IMR-90 (cell line): ENCODE measurements around the gene ANGPTL5. TPM values are rescaled to one million over a fixed set of nuclear protein-coding genes. Genes with fewer than 3 reads are reported as not detected.
A peak's percentile ranks its signal among the peaks of the same experiment; 100 is the strongest.

Experiments used
- ATAC-seq: fragments of 200-7000 bp; cut with Tn5 transposase; 2 replicates; pipeline ENCODE4 v1.9.1; 2020; ENCODE audit warnings: low read depth, mild to moderate bottlenecking, moderate library complexity
- BruUV-seq: library from RNA; stranded (reverse); fragments of 400-500 nt; replicated peaks from 2 replicates; lab custom pipeline; 2021; lab: Mats Ljungman, UMichigan
- CTCF ChIA-PET: fragments of 300-600 bp; formaldehyde crosslinking; extraction: SDS; loops from one replicate; lab custom pipeline; 2021; ENCODE audit warnings: antibody characterized with exemption; lab: Yijun Ruan, JAX
- POLR2A ChIA-PET: fragments of 300-600 bp; sonication (Branson Sonifier 250); formaldehyde crosslinking; loops from one replicate; lab custom pipeline; 2022; ENCODE audit warnings: antibody characterized with exemption; ENCODE audit not compliant: unreplicated experiment; lab: Charles Lee
- DNase-seq: peaks from one replicate; pipeline ENCODE4 v3.0.0; 2013
- H2AFZ ChIP-seq: replicated peaks from 2 replicates; pipeline ENCODE3; 2013; ENCODE audit warnings: low read length, mild to moderate bottlenecking; ENCODE audit not compliant: poor library complexity
- H2AK5ac ChIP-seq: 2 replicates; pipeline ENCODE4 v1.6.1; 2013; ENCODE audit warnings: low read depth, low read length, inconsistent platforms
- H2AK9ac ChIP-seq: replicated peaks from 2 replicates; pipeline ENCODE3; 2013; ENCODE audit warnings: mild to moderate bottlenecking, low read depth, low read length, moderate library complexity; ENCODE audit not compliant: poor library complexity
- H2BK120ac ChIP-seq: 2 replicates; pipeline ENCODE4 v1.6.1; 2013; ENCODE audit warnings: low read depth, low read length, inconsistent platforms
- H2BK15ac ChIP-seq: 3 replicates; pipeline ENCODE4 v1.6.1; 2013; ENCODE audit warnings: low read depth, low read length, inconsistent platforms
- H2BK20ac ChIP-seq: 2 replicates; pipeline ENCODE4 v1.6.1; 2013; ENCODE audit warnings: low read depth, mild to moderate bottlenecking, inconsistent platforms, low read length, moderate library complexity
- H2BK5ac ChIP-seq: 2 replicates; pipeline ENCODE4 v1.6.1; 2013; ENCODE audit warnings: mild to moderate bottlenecking, low read depth, low read length, inconsistent platforms; ENCODE audit not compliant: poor library complexity, severe bottlenecking
- H3K14ac ChIP-seq: replicated peaks from 2 replicates; pipeline ENCODE4 v1.6.1; 2013; ENCODE audit warnings: low read depth, low read length, inconsistent platforms
- H3K18ac ChIP-seq: 2 replicates; pipeline ENCODE4 v1.6.1; 2013; ENCODE audit warnings: low read depth, low read length, control low read depth
- H3K23ac ChIP-seq: 2 replicates; pipeline ENCODE4 v1.6.1; 2013; ENCODE audit warnings: low read depth, low read length, inconsistent platforms
- H3K27ac ChIP-seq: 2 replicates; pipeline ENCODE4 v1.5.1; 2013; ENCODE audit warnings: mild to moderate bottlenecking, control low read depth, low read length; ENCODE audit not compliant: insufficient read depth
- H3K27me3 ChIP-seq: 2 replicates; pipeline ENCODE4 v1.6.1; 2013; ENCODE audit warnings: low read length; ENCODE audit not compliant: control insufficient read depth, insufficient read depth
- H3K36me3 ChIP-seq: 2 replicates; pipeline ENCODE4 v1.6.1; 2013; ENCODE audit warnings: low read length, mixed read lengths; ENCODE audit not compliant: control insufficient read depth, insufficient read depth
- H3K4ac ChIP-seq: 2 replicates; pipeline ENCODE4 v1.6.1; 2013; ENCODE audit warnings: low read depth, low read length, inconsistent platforms
- H3K4me1 ChIP-seq: 2 replicates; pipeline ENCODE4 v1.6.1; 2013; ENCODE audit warnings: low read length, mixed read lengths; ENCODE audit not compliant: control insufficient read depth, insufficient read depth
- H3K4me2 ChIP-seq: 2 replicates; pipeline ENCODE4 v1.6.1; 2013; ENCODE audit warnings: low read depth, mild to moderate bottlenecking, control low read depth, low read length, moderate library complexity
- H3K4me3 ChIP-seq: 2 replicates; pipeline ENCODE4 v1.5.1; 2013; ENCODE audit warnings: low read depth, mild to moderate bottlenecking, control low read depth, low read length, moderate library complexity; ENCODE audit not compliant: insufficient read depth
- H3K56ac ChIP-seq: 2 replicates; pipeline ENCODE4 v1.6.1; 2013; ENCODE audit warnings: low read length, inconsistent platforms; ENCODE audit not compliant: insufficient read depth; ENCODE audit errors: extremely low read depth
- H3K79me1 ChIP-seq, 2 experiments: 2 replicates each; pipeline ENCODE4 v1.6.1; 2013; ENCODE audit warnings: low read length in 2 of 2, inconsistent platforms in 1 of 2, low read depth in 1 of 2
- H3K9ac ChIP-seq: 2 replicates; pipeline ENCODE4 v1.6.1; 2013; ENCODE audit warnings: low read depth, low read length, control low read depth
- H3K9me1 ChIP-seq: 2 replicates; pipeline ENCODE4 v1.6.1; 2013; ENCODE audit warnings: low read length, inconsistent platforms; ENCODE audit not compliant: insufficient read depth
- H3K9me3 ChIP-seq: 2 replicates; pipeline ENCODE4 v1.6.1; 2013; ENCODE audit warnings: low read length; ENCODE audit not compliant: control insufficient read depth, insufficient read depth
- H4K20me1 ChIP-seq: 2 replicates; pipeline ENCODE4 v1.6.1; 2013; ENCODE audit warnings: low read length, inconsistent platforms; ENCODE audit not compliant: insufficient read depth
- H4K5ac ChIP-seq: 2 replicates; pipeline ENCODE4 v1.6.1; 2013; ENCODE audit warnings: mild to moderate bottlenecking, low read depth, low read length, control low read depth
- H4K8ac ChIP-seq, 2 experiments: 2 replicates each; pipeline ENCODE4 v1.6.1; 2013; ENCODE audit warnings: low read depth in 2 of 2, low read length in 2 of 2, control low read depth in 1 of 2, inconsistent platforms in 1 of 2
- H4K91ac ChIP-seq: 2 replicates; pipeline ENCODE4 v1.6.1; 2013; ENCODE audit warnings: low read depth, low read length, inconsistent platforms; ENCODE audit not compliant: insufficient read depth
- BHLHE40 ChIP-seq: fragments of 150-350 bp; IDR thresholded peaks from 2 replicates; pipeline ENCODE4 v1.6.1; 2016; ENCODE audit warnings: mild to moderate bottlenecking, low read depth, low read length
- CEBPB ChIP-seq: IDR thresholded peaks from 2 replicates; pipeline ENCODE4 v1.6.1; 2012; ENCODE audit warnings: low read depth, low read length, improper control_type of control experiment
- FOS ChIP-seq: fragments of 150-350 bp; IDR thresholded peaks from 2 replicates; pipeline ENCODE4 v1.6.1; 2016; ENCODE audit warnings: low read depth, low read length
- MXI1 ChIP-seq: IDR thresholded peaks from 2 replicates; pipeline ENCODE4 v1.6.1; 2012; ENCODE audit warnings: low read depth, mild to moderate bottlenecking, low read length, moderate library complexity, borderline replicate concordance
- RAD21 ChIP-seq: IDR thresholded peaks from 2 replicates; pipeline ENCODE4 v1.6.1; 2012; ENCODE audit warnings: low read length, improper control_type of control experiment
- RCOR1 ChIP-seq: IDR thresholded peaks from 2 replicates; pipeline ENCODE4 v1.6.1; 2012; ENCODE audit warnings: mild to moderate bottlenecking, low read length, improper control_type of control experiment; ENCODE audit not compliant: insufficient replicate concordance
- WGBS, 2 experiments: methylation state at CpG; one replicate each; pipeline versions ENCODE4 v1.1.5 to v1.1.7; 2013; ENCODE audit warnings: missing lambda C conversion rate in 2 of 2; ENCODE audit not compliant: insufficient read length in 1 of 2; ENCODE audit errors: extremely low coverage in 2 of 2; 5-methylcytosine and 5-hydroxymethylcytosine counted together
- dilution Hi-C: fragments of 300-500 bp; cut with HindIII; formaldehyde crosslinking; loops from one replicate; pipeline ENCODE4 v1.14.3; 2018; ENCODE audit warnings: low sequenced_read_pairs; ENCODE audit not compliant: unreplicated experiment
- in situ Hi-C: fragments of 300-500 bp; cut with MboI; formaldehyde crosslinking; loops from 3 replicates; pipeline ENCODE4 v1.14.3; 2019; ENCODE audit warnings: low sequenced_read_pairs, inconsistent platforms, mixed read lengths
- intact Hi-C: fragments of 100-400 bp; cut with micrococcal nuclease; formaldehyde crosslinking; loops from 2 replicates; pipeline ENCODE4 v1.10.0; 2022
- polyA plus RNA-seq, 3 experiments: library from polyadenylated mRNA; depleted of rRNA; stranded (reverse); fragments of >200 nt; gene quantifications; 2 replicates each; pipeline ENCODE4 v1.2.3, GENCODE V29; 2012; ENCODE audit warnings: low replicate concordance in 1 of 3
- total RNA-seq: library from RNA; depleted of rRNA; stranded (reverse); fragments of >200 nt; gene quantifications from 2 replicates; pipeline ENCODE4 v1.2.3, GENCODE V29; 2012

The ANGPTL5 gene
- total and polyA plus RNA-seq, 2 of the 4 experiments (the other 2 are of a cell fraction): not detected

DNA sequence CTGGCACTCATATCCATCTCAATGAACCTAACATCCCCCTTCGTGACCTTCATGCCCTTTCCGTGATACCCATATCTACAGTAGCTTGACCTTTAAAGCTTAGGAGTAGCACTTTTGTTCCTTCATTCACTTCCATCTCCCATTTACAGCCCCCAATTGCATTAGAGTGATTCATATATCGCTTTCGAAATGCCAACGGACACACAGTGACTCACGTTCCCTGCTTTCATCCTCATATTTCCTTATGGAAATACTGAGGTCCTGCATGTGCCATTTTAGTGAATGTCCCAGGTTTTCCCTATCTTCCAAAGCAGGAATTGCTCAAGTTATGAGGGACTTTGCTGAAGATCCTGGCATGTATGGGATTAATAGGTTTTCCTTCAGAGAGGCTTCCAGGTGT is 45.8 kb downstream of the ANGPTL5 start:
- no TSS peak for BruUV-seq
- Histone ChIP-seq H3K4ac (peak overlapping the region; percentile 85), H2AFZ (peak overlapping the region; percentile 80), H4K5ac (peak overlapping the region; percentile 73; the same call in 1 of the 2 replicates), H4K91ac (peak overlapping the region; percentile 92), H2BK5ac (peak overlapping the region; percentile 99), H3K18ac (peak overlapping the region; percentile 82; the same call in 1 of the 2 replicates), H3K4me2 (peak overlapping the region; percentile 51; the same call in 1 of the 2 replicates), H4K20me1 (no peaks in the 10 kb centered on the region), H4K8ac (peak overlapping the region; percentile 79 to 94), H3K14ac (peak overlapping the region; percentile 92), H3K23ac (peak overlapping the region; percentile 75; the same call in 1 of the 2 replicates), H2BK15ac (peak overlapping the region; percentile 94), H3K27ac (peak overlapping the region; percentile 46; the same call in 1 of the 2 replicates), H3K27me3 (no peaks in the 10 kb centered on the region), H3K4me3 (no peak overlapping the region), H2AK5ac (peak overlapping the region; percentile 98), H2BK120ac (peak overlapping the region; percentile 95), H3K56ac (peak overlapping the region; percentile 84), H3K9ac (no peak overlapping the region), H3K9me1 (peaks cover 5% of the 10 kb centered on the region; the same call in 1 of the 2 replicates), H3K9me3 (no peaks in the 10 kb centered on the region), H3K79me1 (no peaks in the 10 kb centered on the region), H2BK20ac (peak overlapping the region; percentile 98), H3K4me1 (peaks cover 12% of the 10 kb centered on the region; the same call in 1 of the 2 replicates), H3K36me3 (no peaks in the 10 kb centered on the region), H2AK9ac (peak overlapping the region; percentile 46)
- in situ Hi-C loops: loop anchor here (25.0 kb wide), 1 partner anchor 367 kb away; no protein-coding TSS in a partner anchor
- ATAC-seq (peak; percentile 68), DNase-seq (peak; percentile 87)
- CTCF ChIA-PET: no interaction called here
- TF ChIP-seq CEBPB: peak; percentile 92
- TF ChIP-seq RCOR1: peak; percentile 77
- TF ChIP-seq MXI1: no peak
- TF ChIP-seq RAD21: no peak
- TF ChIP-seq FOS: peak; percentile 95
- peak; percentile 91 for TF ChIP-seq BHLHE40
- dilution Hi-C loops: no loop called here
- intact Hi-C loops: no loop called here
- 50% methylated on average over 3 of the region's 6 CpGs; no CpG with 5 or more reads in 1 of the 2 experiments for WGBS, 2 experiments
- POLR2A ChIA-PET: no interaction called here
